Neural cell (in vitro differentiated cells): ENCODE measurements around the gene IFNGR2. TPM values are rescaled to one million over a fixed set of nuclear protein-coding genes. Genes with fewer than 3 reads are reported as not detected.

Experiments used
- H2AFZ ChIP-seq: fragments of 200-600, 300-800 bp; sonication (generic), shearing (Covaris generic); 2 replicates; pipeline ENCODE4 v1.6.0; 2014; ENCODE audit warnings: low read depth, mild to moderate bottlenecking, antibody characterized with exemption, low read length, moderate library complexity
- H3F3A ChIP-seq: fragments of 200-600 bp; shearing (Covaris generic); 2 replicates; pipeline ENCODE4 v1.6.1; 2016; ENCODE audit warnings: mild to moderate bottlenecking, moderate library complexity, mixed read lengths, antibody characterized with exemption, low read length; ENCODE audit not compliant: insufficient read depth, poor library complexity, severe bottlenecking
- H3K27ac ChIP-seq: fragments of 200-600, 300-800 bp; sonication (generic), shearing (Covaris generic); 2 replicates; pipeline ENCODE4 v1.5.1; 2014; ENCODE audit warnings: mild to moderate bottlenecking, low read length, moderate library complexity
- H3K27me3 ChIP-seq: fragments of 300-800, 200-600 bp; sonication (generic), shearing (Covaris generic); 2 replicates; pipeline ENCODE4 v1.6.0; 2014; ENCODE audit warnings: mild to moderate bottlenecking, low read depth, low read length, moderate library complexity; ENCODE audit not compliant: insufficient read depth
- H3K36me3 ChIP-seq: fragments of 300-800, 200-600 bp; sonication (generic), shearing (Covaris generic); 2 replicates; pipeline ENCODE4 v1.5.1; 2014; ENCODE audit warnings: mild to moderate bottlenecking, antibody characterized with exemption, low read length, moderate library complexity; ENCODE audit not compliant: insufficient read depth
- H3K4me2 ChIP-seq: fragments of 300-800, 200-600 bp; sonication (generic), shearing (Covaris generic); 2 replicates; pipeline ENCODE4 v1.6.0; 2014; ENCODE audit warnings: mild to moderate bottlenecking, low read length
- H3K4me3 ChIP-seq: fragments of 300-800, 200-600 bp; sonication (generic), shearing (Covaris generic); 2 replicates; pipeline ENCODE4 v1.5.1; 2014; ENCODE audit warnings: mild to moderate bottlenecking, low read length, moderate library complexity
- H3K79me2 ChIP-seq: fragments of 200-600 bp; shearing (Covaris generic); replicated peaks from 2 replicates; pipeline ENCODE4 v1.6.0; 2014; ENCODE audit warnings: mild to moderate bottlenecking, low read length, moderate library complexity; ENCODE audit not compliant: insufficient read depth
- H3K9ac ChIP-seq: fragments of 300-800, 200-600 bp; sonication (generic), shearing (Covaris generic); 2 replicates; pipeline ENCODE4 v1.6.1; 2016; ENCODE audit warnings: mild to moderate bottlenecking, low read length, mixed read lengths
- H3K9me2 ChIP-seq: fragments of 200-600 bp; shearing (Covaris generic); 2 replicates; pipeline ENCODE4 v1.6.1; 2016; ENCODE audit warnings: mild to moderate bottlenecking, low read length, mixed read lengths; ENCODE audit not compliant: insufficient read depth
- H3K9me3 ChIP-seq: fragments of 200-600, 300-800 bp; sonication (generic), shearing (Covaris generic); 2 replicates; pipeline ENCODE4 v1.6.1; 2016; ENCODE audit warnings: mild to moderate bottlenecking, mixed run types, low read length, moderate library complexity, mixed read lengths
- H4K20me1 ChIP-seq: fragments of 200-600 bp; shearing (Covaris generic); 2 replicates; pipeline ENCODE4 v1.6.1; 2016; ENCODE audit warnings: mild to moderate bottlenecking, mixed run types; ENCODE audit not compliant: insufficient read depth
- CTCF ChIP-seq: fragments of 450-650 bp; IDR thresholded peaks from 2 replicates; pipeline ENCODE4 v1.5.1; 2014; ENCODE audit warnings: antibody characterized with exemption, mild to moderate bottlenecking, moderate library complexity; ENCODE audit not compliant: poor library complexity, severe bottlenecking
- EP300 ChIP-seq: fragments of 450-650 bp; conservative IDR thresholded peaks from 2 replicates; pipeline ENCODE4 v1.6.1; 2014; ENCODE audit warnings: antibody characterized with exemption, mild to moderate bottlenecking, moderate library complexity; ENCODE audit not compliant: poor library complexity, severe bottlenecking
- EZH2 ChIP-seq: fragments of 200-600, 300-800 bp; shearing (Covaris generic), sonication (generic); IDR thresholded peaks from 2 replicates; pipeline ENCODE4 v1.6.1; 2014; ENCODE audit warnings: antibody characterized with exemption, low read length, borderline replicate concordance, mild to moderate bottlenecking; ENCODE audit not compliant: insufficient read depth, poor library complexity, severe bottlenecking
- MXI1 ChIP-seq: fragments of 450-650 bp; conservative IDR thresholded peaks from 2 replicates; pipeline ENCODE4 v1.6.1; 2014; ENCODE audit warnings: antibody characterized with exemption, mild to moderate bottlenecking; ENCODE audit not compliant: poor library complexity, severe bottlenecking
- POLR2AphosphoS5 ChIP-seq: IDR thresholded peaks from 2 replicates; pipeline ENCODE4 v1.6.1; 2012
- RAD21 ChIP-seq: fragments of 450-650 bp; conservative IDR thresholded peaks from 2 replicates; pipeline ENCODE4 v1.6.1; 2014; ENCODE audit warnings: antibody characterized with exemption, mild to moderate bottlenecking, moderate library complexity
- REST ChIP-seq: IDR thresholded peaks from 2 replicates; pipeline ENCODE4 v1.6.1; 2012; ENCODE audit warnings: borderline replicate concordance
- SMC3 ChIP-seq: fragments of 450-650 bp; conservative IDR thresholded peaks from 2 replicates; pipeline ENCODE4 v1.6.1; 2014; ENCODE audit warnings: antibody characterized with exemption, mild to moderate bottlenecking, moderate library complexity; ENCODE audit not compliant: poor library complexity
- polyA plus RNA-seq: library from polyadenylated mRNA; depleted of rRNA; stranded (reverse); fragments of >200 nt; gene quantifications from 2 replicates; pipeline ENCODE4 v1.2.3, GENCODE V29; 2014

IFNGR2 gene
- polyA plus RNA-seq, 1 donor from 2014 or later, result 57.2 TPM

- Histone ChIP-seq H3K27me3 (no peaks in the 10 kb centered on the region), H2AFZ (no peak overlapping the region), H4K20me1 (no peaks in the 10 kb centered on the region), H3K4me2 (no peak overlapping the region), H3K4me3 (no peak overlapping the region), H3K27ac (no peak overlapping the region), H3K9me3 (no peaks in the 10 kb centered on the region), H3K9ac (no peak overlapping the region), H3K9me2 (no peaks in the 10 kb centered on the region), H3K79me2 (no peaks in the 10 kb centered on the region), H3K36me3 (peaks cover 8% of the 10 kb centered on the region), H3F3A (no peaks in the 10 kb centered on the region)
- TF ChIP-seq CTCF, result no peak
Measured at GRCh38 chr21:33428669-33429068, 25.5 kb downstream of the IFNGR2 start.

- H4K20me1 ChIP-seq, result no peaks in the 10 kb centered on the region
- no peak overlapping the region for H3K27ac ChIP-seq
- no peak overlapping the region for H3K4me3 ChIP-seq
- no peak for TF ChIP-seq REST
- no peak for TF ChIP-seq RAD21
- TF ChIP-seq MXI1, result no peak
- TF ChIP-seq CTCF, result no peak
- TF ChIP-seq EZH2, result no peak
- TF ChIP-seq EP300, result no peak
- no peak for TF ChIP-seq SMC3
- no peak for TF ChIP-seq POLR2AphosphoS5
- no peaks in the 10 kb centered on the region for H3K9me2 ChIP-seq
- H3K36me3 ChIP-seq, result peaks cover 9% of the 10 kb centered on the region
- H3K79me2 ChIP-seq, result no peaks in the 10 kb centered on the region
- H3K9ac ChIP-seq, result no peak overlapping the region
- H3K27me3 ChIP-seq, result no peaks in the 10 kb centered on the region
- no peaks in the 10 kb centered on the region for H3K9me3 ChIP-seq
- no peak overlapping the region for H3K4me2 ChIP-seq
- no peak overlapping the region for H2AFZ ChIP-seq
- H3F3A ChIP-seq, result no peaks in the 10 kb centered on the region
Measured at GRCh38 chr21:33430858-33431257, 27.6 kb downstream of the IFNGR2 start.
